ENCODE results near the gene ABTB1.
"Not testable (repeated sequence)": the region's sequence is repeated elsewhere in the genome, so short reads cannot be mapped to it uniquely, and the experiment has no call there.

ABTB1 gene

DNA sequence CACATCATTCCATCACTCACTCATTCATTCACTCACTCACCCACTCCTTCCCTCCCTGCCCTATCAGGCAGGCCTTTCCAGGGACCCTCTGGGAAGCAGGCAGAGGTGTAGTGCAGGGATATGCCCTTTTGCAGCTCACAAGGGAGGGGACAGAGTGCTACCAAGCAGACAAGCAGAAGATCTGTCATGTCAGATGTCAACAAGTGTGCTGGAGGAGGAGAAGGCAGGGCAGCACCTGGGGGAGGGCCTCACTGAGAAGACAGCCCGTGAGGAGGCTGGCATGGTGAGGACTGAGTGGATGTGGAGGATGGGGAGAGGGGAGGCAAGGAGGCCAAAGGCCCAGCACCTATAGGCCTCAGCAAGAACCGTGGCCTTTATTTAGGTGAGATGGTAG is 15.3 kb downstream of the ABTB1 start:
- DNase-seq (no peak), ATAC-seq (no peak)

DNA sequence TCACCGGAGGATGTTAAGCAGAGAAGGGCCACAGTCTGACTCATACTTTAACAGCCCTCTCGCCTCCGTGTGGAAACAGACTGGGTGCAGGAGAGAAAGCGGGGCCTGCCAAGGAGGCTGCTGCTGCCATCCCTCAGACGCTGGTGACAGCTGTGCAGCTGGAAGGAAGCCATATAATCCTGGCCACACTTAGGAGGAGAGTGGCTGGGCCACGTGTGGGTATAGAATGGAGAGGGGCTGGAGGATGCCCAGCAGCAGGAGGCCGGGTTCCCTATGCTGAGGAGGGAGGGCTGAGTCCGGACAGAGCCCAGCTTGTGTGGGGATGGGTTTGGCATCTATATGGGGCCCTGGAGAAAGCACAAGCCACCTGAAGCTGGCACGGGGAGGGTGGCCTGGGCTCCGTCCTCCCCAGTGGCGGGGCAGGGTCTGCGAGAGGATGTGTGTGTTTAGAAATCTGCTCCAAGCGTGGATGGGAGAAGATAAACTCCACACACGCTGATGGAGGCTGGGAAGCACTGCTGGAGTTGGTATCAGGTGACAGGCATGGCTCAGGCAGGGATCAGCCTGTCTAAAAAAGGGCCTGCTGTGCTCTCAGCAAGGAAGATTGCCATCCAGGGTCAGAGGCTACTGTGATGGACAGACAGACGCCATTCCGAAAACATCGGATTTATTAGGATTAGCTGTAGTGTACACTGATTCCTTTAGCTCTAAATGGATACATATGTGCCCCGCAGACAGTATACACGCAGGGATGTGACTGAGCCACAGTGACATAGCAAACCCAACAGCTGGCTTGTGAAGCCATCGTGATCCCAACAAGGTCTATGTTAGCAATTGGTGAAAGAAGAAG is 15.9 kb downstream of the ABTB1 start:
- DNase-seq = no peak
- ATAC-seq = no peak

DNA sequence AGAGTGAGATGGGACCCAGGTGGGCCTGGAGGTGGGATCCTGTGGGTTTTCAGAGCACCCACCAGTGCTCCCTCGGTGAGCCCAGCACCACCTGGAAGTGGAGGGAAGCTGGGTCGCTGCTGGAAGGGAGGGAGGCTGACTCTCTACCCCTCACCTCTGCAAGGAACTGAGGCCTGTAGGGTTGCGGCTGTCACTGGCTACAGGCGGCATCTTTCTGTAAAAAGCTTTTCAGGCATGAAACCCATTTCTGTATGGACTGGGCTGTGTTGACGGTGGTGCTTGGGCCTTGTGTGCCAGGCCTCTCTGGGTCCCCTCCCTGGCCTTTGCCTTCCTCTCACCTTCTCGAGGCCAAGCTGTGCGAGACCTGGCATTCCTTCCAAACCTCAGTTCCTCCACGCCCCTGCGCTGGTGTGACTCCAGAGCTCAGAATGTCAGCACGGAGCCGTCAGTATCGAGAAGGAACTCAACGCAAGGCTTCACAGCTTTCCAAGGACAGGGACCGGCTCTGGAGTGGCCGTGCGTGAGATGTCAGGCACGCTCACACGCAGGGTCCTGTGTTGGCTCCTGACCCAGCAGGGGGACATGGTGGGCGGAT is 16.6 kb downstream of the ABTB1 start:
- ATAC-seq (no peak), DNase-seq (no peak)

DNA sequence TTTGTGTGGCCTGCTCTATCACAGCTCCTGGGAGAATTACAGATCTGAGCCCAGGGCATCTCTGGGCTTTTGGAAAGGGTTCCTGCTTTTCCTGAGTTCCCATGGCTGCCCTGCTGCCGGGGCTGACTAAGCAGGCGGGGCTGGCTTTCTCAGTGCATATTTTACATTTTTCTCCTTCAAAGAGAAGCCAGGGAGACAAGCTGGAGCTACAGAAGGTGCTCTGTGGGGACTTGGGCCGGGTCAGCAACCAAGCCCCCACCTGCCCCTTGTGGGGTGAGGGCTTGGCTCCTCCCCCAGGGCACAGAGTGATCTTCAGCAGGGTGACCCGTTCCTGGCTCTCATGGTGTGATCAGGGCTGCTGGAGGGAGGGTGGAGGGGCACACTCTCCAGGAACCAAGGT is 17.4 kb downstream of the ABTB1 start:
- DNase-seq = no peak
- no peak for ATAC-seq

DNA sequence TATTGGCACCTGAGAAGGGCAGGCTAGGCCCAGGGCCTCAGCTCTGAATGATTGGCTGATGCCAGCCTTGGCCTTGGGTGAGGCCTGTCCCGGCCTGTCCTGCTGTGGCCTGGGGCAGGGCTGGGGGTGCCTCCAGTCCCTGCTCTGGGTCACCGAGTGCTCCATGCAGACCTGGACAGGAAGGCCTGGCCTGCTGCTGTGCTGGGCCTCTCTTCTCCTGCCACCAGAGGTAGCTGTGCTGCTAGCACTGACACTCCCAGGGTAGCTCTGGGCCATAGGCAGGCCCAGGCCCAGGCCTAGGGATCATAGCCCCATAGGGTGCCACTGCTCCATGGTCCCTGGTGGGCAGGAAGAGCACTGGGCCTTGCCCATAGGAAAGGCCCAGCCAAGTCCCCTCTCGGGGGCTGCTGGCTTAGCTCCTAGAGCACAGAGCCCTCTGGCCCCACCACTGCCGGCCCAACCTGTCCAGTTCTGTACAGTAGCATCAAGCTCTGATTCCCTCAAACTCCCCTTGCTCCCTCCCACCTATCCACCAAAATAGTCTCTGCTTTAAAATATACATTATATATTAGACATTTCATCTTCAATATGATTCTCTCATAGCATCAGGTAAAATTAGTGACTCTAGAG is 18.2 kb downstream of the ABTB1 start:
- ATAC-seq = peak; percentile 40
- no peak for DNase-seq

DNA sequence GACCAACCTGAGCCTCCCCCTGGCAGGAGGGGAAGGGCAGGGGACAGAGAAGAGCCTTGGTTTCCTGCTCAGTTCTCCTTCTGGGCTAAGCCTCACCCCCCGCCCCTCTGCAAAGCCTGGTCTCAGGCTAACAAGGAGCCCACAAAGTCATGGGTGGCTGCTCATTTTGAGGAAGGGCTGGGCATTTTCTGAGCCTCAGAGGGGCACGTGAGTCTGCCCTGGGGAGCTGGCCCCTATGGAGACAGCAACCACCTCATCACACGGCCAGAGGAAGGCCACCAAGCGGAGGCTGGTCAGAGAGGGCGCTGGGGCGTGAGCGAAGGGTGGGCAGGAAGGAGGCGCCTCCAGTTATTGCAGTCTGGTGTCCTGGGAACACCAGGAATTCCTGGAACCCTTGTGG is 18.7 kb downstream of the ABTB1 start:
- DNase-seq (no peak), ATAC-seq (no peak)

DNA sequence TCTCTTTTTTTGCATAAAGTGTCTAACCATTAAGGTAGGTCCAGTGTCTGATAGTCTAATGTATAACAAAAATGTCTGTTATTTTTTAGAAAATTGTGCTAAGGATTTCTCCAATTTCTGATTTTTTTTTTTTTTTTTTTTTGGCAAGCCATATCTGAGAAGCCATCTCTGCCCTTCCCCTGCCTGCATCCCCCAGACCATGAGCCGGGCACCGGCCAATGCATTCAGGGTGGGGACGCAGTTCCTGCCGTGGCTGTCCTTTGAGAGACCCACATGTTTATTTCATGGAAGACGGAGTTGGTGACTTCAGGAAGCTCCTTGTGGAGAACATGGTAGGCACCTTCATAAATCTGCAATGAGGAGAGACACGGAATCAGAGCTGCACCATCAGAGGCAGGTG is 19.2 kb downstream of the ABTB1 start:
- DNase-seq (no peak), ATAC-seq (no peak)

DNA sequence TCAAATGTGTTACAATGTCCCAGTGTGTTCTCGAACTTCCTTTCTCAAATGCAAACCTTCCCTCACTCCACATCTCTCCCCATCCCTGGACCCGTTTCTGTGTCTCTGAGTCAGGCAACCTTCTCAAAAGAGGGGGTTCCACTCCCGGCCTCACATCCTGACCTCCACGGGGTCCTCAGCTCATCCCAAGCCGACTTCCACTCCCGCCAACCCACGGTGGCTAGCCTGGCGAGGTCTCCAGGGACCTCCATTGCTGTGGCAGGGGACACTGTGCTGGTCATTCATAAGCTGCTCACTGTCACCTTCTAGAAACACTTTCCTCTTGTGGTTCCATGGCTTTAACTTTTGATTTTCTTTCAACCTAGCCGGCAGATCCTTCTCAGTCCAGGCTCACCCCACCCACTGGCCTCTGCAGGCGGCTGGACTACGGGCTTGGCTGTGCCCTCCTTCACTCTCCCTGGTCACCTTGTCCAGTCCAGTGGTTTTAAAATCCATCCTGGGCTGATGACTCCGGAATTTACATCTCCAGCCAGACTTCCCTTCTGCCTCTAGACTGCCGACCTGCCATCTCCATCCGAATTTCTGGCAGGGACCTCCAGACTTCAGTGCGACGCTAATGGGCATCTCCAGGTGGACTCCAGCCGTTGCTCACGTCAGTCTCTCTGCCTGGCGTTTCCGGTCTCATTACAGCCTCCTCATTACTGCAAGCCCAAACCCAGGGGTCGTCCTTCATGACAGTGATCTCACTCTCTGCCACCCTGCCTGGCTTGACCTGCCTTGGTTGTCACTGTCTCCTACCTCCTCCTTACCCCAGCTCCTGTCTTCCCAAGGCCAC is 20.0 kb downstream of the ABTB1 start:
- ATAC-seq = no peak

DNA sequence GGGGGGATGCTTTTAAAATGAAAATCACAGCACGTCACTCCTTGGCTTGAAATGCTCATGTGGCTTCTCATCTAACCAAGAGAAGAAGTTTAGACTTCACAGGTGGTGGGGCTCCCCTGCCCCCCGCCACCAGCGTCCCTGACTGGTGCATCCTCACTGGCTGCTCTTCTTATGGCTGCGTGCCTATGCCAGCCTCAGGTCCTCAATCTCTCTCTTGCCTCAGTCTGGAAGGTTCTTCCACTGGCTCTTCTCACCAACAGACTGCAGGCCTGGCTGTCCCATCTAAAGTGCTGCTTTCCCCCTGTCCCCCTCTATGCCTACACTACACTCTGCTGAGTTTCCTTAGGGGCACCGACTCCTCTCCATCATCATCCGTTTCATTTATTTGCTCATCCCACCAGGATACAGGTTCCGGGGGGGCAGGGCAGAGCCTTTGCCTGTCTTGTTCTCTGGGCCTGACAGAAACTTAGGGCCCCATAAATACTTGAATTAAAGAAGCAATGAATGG is 20.6 kb downstream of the ABTB1 start:
- ATAC-seq = no peak
- DNase-seq = no peak

More for the DNA sequence above, 20.0 kb downstream of the ABTB1 start:
- no peak for DNase-seq

DNA sequence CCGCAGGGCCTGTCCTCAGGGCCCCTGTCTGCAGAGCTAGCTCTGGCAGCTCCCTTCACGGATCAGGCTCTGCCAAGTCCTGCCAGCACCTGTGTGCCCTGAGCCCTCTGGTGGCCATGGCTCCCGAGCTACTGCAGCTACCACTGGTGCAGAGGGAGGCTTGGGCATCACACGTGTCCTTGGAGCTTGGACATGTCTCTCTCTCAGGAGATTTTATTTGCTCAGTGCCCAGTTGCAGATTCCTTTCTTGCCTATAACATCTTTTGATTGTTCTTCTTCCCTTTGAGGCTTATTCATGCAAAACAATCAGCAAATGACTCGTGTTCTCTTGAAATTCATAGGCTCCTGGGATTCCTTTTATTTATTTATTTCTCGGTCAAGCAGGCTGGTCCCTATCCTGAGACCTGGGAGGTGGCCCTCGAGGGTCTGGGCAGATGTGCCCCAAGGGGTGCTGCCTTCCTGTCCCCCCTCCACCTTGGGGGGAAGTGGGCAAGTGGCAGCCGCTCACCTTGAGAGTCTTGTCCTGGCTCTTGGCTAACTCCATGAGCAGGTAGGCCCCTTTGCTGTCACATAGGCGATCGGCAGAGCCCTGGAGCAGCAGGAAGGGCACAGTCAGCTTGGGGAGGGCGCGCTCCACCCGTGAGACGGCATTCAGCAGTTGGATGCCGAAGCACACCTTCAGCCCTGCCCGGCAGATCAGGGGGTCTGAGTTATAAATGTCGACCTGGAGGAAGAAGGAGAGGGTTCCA is 21.9 kb downstream of the ABTB1 start:
- peak; percentile 39 for DNase-seq
- no peak for ATAC-seq

DNA sequence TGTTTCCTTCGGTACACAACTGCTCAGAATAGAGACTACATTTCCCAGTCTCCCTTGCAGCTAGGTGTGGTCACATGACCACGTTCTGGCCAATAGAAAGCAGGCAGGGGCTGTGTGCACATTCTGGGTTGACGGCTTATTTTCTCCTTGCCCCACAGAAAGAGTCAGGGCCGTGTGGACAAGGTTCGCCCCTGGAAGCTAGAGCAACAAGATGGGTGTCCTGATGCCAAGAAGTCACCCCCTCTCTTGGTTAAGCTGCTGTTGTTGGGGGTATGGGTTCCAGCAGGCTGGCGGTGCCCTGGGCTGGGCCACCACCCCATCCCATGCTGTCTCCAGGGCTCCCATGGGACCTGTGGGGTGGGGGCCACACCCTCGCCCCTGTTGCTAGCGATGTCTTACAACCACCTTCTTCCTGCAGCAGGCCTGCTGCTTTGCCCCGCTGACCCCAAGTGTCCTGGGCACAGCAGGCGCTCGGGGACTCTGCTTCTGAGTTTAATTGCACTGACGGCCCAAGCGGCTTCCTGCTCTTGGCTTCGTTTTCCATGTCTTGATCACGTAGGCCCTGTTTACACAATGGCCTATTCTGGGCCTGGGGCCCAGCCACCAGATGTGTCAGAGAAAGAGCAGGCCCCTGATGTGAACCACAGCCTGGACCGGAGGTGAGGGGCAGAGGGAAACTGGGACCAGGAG is 24.9 kb downstream of the ABTB1 start:
- peak; percentile 54 for ATAC-seq
- DNase-seq = peak; percentile 56

DNA sequence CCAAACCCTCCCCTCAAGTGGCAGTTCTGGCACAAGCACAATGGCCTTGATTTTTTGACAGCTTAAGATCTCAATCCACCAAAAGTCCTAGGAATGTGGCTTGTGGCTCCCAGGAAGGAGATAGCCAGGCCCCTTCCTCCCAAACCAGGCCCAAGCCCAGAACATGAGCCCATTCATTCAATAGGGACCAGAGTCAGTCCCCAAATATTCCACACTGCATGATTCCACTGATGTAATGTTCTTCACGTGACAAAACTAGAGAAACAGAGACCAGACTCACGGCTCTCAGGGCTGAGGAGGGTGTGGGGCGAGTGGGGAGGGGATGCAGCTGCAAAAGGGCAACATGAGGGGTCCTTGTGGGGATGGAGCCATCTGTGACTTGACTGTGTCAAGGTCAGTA is 25.5 kb downstream of the ABTB1 start:
- ATAC-seq (no peak), DNase-seq (no peak)

DNA sequence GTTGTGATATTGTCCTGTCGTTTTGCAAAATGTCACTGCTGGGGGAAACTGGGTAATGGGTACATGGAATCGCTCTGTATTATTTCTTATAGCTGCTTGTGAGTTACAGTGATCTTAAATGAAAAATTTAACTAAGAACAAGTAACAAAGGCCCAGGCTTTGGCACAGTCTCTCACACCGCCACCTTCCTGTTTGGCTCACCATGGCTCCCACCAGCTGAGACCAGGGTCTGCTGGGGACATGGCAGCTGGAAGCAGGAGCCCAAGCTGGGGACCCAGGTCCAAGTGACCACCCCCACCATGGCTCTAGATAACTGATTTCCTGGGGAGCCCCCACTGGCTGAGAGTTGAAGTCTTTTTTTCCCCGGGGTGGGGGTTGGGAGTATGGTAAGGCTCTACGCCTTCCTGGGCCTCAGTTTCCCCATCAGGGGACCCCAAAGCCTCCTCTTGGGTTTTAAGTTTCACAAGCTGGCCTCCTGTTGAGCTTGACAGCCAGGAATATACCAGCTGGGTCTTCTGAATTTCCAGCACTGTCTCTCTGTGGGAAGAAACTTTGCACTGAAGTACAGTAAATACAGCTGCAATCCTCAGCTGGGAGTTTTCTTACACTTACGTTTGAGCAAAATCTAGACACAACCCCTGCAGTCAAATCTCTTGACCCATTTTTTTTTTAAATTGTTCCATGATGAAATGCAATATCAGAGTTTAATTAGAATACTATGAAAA is 26.1 kb downstream of the ABTB1 start:
- DNase-seq (no peak), ATAC-seq (no peak)

DNA sequence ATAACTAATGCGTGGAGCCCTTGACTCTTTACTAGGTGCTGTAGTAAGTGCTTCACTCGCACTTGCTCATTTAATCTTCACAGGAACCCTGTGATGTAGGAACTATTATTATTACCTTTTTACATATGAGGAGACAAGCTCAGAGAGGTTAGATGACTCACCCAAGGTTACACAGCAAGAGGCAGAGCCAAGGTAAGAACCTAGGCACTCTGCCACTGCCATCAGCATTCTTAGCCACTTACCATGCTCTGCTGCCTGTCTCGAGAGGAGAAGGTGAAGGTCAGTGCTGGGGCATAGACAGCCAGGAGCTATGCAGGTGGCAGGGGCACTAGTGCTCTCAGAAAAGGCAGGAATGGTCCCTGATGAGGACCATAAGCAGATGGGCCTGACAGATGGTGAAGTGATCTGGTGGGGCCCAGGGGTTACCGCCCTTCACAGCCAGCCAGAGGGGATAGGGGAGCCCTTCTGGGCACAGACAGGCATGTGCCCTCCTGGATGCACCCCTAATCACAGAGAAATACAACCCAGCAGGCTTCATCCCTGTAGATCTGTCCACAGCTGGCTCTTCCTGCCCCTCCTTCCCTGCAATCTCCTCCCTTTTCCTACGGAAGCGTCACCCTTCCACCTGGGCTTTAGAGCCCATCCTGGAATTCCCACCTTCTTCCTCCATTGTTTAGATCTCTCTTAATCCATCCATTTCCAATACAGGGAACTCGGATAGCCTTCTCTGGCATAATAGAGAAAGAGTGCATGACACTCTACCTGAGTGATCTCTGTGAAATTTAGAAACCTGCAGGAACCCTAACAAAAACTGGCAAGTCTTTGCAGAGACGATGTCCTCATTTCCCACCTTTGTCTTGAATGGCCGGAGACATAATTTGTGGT is 26.9 kb downstream of the ABTB1 start:
- no peak for DNase-seq

DNA sequence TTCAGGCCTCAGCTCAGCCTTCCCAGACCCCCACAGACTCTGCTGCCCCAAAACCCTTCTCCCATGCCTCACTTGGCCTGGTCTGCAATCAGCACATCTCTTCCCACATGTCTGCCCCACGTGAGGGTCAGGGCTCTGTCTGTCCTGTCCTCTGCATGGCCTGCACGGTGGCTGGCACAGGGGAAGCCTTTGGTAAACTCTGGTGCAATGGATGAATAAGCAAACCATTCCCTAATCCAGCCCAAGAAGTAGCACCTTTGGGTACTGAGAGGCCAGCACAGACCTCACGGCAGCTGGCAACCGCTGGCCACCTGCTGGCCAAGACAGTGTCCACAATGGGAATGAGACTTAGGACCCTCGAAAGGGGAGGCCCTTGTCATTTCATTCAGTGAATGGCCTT is 27.7 kb downstream of the ABTB1 start:
- no peak for DNase-seq
- ATAC-seq = no peak

More for the DNA sequence above, 26.9 kb downstream of the ABTB1 start:
- ATAC-seq = no peak

DNA sequence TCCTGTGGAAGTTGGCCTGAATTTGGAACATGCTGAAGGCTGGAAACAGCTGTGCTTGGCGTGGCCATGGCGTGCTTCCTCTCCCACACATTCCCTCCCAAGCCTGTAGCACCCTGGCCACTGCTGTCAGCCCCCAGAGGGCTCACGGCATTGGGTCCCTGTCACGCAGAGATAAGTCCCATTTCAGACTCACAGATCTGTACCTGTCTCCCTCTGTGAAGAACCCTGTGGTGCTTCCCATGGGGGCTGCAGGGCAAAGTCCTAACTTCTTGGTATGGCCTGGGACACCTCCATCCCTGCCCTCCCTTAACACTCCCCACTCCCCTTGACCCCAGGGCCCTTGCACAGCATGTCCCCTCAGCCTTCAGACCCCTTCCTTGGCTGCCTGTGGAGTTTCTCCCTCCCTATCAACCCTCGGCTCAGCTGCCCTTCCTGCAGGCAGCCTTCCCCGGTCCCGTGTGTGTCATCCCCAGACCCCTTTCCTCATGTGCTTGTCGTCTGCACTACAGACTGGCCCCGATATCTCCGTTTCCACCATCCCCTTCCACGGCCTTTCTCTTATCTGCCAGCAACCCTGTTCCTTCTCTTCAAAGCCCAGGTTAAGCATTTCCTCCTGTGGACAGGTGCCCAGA is 28.6 kb downstream of the ABTB1 start:
- ATAC-seq (no peak), DNase-seq (no peak)

DNA sequence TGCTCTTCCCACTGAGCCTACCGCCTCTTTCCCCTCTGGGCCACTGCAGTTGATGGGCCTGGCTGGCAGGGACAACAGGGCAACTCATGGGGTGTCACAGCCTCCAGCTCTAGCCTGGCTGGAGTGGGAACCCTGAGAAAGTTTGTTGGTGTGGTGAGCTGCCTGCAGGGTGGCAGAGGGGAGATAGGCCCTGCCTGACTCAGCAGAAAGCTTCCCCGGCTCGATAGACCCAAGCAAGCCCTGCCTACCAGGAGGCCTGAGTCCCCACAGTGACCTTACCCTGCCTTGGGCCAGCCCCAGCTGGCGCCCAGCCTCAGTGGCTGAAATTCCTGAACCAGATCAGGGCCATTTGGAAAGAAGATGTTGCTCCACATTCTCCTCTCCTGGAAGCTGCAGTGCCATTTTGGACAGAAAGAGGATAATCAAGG is 29.4 kb downstream of the ABTB1 start:
- DNase-seq (no peak), ATAC-seq (no peak)

DNA sequence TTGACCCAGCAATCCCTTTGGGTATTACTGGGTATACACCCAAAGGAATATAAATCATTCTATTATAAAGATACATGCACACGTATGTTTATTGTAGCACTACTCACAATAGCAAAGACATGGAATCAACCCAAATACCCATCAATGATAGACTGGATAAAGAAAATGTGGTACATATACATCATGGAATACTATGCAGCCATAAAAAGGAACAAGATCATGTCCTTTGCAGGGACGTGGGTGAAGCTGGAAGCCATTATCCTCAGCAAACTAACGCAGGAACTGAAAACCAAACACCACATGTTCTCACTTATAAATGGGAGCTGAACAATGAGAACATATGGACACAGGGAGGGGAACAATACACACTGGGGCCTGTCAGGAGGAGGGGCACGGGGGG is 32.1 kb downstream of the ABTB1 start:
- not testable (repeated sequence) for ATAC-seq, DNase-seq

DNA sequence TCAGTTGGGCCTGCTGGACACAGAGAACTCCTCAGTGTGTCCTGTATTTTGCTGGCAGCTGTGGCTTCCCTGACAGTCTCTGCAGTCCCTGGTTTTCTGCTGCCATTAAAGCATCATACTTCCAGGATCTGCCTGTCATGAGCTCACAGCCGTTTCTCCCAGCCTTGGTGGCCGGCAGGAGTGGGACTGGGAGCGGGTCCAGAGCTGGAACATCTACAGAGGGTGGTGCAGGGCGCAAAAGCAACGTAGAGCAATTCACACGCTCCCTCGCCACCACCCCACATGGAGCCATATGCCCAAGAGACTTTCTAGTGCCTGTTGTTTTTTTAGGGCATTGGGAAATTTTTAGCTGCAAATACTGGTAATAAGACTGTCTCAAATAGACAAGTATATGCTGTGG is 33.6 kb downstream of the ABTB1 start:
- no peak for ATAC-seq

More for the DNA sequence above, 33.6 kb downstream of the ABTB1 start:
- DNase-seq = no peak

Measured in stimulated activated naive CD8-positive, alpha-beta T cell treated with anti-CD3 and anti-CD28 coated beads, Interleukin-15, Interleukin-2, amounts not matched to agents 100 U/mL and 50 U/mL, for 24 hours (primary cell).